Measurements from ENCODE around the gene TXNL4B. TPM values are rescaled to one million over a fixed set of nuclear protein-coding genes. Genes with fewer than 3 reads are reported as not detected.

The TXNL4B gene
- total RNA-seq, 6 experiments from 2014 or later, result 5.9 to 10.4 (median 9.9) TPM

DNA sequence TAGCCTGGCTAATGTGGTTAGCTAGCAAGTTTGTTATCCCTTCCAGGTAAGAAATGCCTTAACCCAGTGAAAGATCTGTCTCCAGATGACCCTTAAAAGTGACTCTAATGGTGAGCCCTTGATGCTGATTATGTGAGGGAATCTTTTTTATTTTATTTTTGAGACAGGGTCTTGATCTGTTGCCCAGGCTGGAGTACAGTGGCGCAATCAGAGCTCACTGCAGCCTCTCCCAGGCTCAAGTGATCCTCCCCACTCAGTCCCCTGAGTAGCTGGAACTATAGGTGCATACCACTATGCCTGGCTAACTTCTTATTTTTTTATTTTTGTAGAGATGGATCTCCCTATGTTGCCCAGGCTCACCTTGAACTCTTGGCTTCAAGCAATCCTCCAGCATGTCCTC lies 49.9 kb downstream of the TXNL4B start:
- TF ChIP-seq, protein P1, sequence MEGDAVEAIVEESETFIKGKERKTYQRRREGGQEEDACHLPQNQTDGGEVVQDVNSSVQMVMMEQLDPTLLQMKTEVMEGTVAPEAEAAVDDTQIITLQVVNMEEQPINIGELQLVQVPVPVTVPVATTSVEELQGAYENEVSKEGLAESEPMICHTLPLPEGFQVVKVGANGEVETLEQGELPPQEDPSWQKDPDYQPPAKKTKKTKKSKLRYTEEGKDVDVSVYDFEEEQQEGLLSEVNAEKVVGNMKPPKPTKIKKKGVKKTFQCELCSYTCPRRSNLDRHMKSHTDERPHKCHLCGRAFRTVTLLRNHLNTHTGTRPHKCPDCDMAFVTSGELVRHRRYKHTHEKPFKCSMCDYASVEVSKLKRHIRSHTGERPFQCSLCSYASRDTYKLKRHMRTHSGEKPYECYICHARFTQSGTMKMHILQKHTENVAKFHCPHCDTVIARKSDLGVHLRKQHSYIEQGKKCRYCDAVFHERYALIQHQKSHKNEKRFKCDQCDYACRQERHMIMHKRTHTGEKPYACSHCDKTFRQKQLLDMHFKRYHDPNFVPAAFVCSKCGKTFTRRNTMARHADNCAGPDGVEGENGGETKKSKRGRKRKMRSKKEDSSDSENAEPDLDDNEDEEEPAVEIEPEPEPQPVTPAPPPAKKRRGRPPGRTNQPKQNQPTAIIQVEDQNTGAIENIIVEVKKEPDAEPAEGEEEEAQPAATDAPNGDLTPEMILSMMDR (IDR thresholded peaks at IDR 0.05), result no peak
- Mint-ChIP-seq H3K36me3 (ENCODE audit: low read depth) (no peaks in the 10 kb centered on the region), H3K4me1 (ENCODE audit: low read depth) (no peaks in the 10 kb centered on the region), H3K4me3 (no peak overlapping the region), H3K9me3 (peaks cover under 1% of the 10 kb centered on the region; the same call in 1 of the 2 replicates), H3K27me3 (ENCODE audit: insufficient read depth) (peaks cover 4% of the 10 kb centered on the region), H3K27ac (no peak overlapping the region)
- DNase-seq, result no peak

DNA sequence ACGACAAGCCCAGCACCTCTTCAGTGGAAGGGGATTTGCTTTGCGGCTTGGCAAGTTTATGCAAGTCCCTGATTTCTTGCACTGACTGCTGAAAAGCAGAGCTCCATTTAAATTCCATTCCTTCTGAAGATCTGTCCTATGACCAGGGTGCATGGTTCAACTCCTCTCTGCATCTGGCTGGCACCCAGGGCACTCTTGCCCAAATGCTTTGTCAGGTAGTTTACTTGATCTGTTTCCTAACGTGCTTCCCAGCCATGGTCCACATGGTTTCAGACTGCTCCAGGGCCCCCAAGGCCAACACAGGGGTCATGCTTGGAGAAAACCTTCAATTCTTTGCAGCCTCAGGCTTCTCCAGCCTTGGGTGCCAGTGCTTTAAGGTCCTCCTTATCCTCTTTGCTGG lies 50.4 kb downstream of the TXNL4B start:
- Mint-ChIP-seq H3K27me3 (ENCODE audit: insufficient read depth) (peaks cover 4% of the 10 kb centered on the region), H3K9me3 (no peaks in the 10 kb centered on the region; the same call in 1 of the 2 replicates), H3K27ac (no peak overlapping the region), H3K4me3 (no peak overlapping the region), H3K36me3 (ENCODE audit: low read depth) (no peaks in the 10 kb centered on the region), H3K4me1 (ENCODE audit: low read depth) (no peaks in the 10 kb centered on the region)
- TF ChIP-seq, protein P1 (IDR thresholded peaks at IDR 0.05), result no peak
- no peak for DNase-seq

DNA sequence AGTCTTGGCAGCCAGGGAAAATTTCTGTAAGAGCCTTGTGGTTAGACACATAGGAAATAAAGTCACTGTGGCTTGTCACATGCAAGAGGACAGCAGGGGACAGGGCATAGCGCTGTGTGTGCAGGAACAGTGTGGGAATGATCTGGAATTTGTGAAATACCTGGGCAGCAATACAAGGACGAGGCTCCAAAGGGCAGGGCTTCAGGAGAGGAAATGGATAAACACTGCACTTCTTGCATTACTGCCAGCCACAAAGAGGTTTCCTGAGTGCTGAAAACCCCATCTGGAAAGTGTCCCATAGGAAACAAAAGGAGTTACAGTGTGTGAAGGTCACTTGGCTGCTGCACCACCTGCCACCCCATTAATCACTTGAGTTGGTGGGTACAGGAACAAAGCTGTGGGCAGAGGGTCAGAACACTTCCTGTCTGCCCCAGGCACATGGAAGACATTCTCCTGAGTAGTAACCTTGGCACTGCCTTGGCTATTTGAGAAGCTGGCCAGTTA lies 51.2 kb downstream of the TXNL4B start:
- Mint-ChIP-seq H3K36me3 (ENCODE audit: low read depth) (no peaks in the 10 kb centered on the region), H3K4me3 (no peak overlapping the region), H3K9me3 (no peaks in the 10 kb centered on the region; the same call in 1 of the 2 replicates), H3K27ac (no peak overlapping the region), H3K4me1 (ENCODE audit: low read depth) (no peaks in the 10 kb centered on the region), H3K27me3 (ENCODE audit: insufficient read depth) (peaks cover 4% of the 10 kb centered on the region)
- TF ChIP-seq, protein P1 (IDR thresholded peaks at IDR 0.05), result no peak
- DNase-seq, result no peak

DNA sequence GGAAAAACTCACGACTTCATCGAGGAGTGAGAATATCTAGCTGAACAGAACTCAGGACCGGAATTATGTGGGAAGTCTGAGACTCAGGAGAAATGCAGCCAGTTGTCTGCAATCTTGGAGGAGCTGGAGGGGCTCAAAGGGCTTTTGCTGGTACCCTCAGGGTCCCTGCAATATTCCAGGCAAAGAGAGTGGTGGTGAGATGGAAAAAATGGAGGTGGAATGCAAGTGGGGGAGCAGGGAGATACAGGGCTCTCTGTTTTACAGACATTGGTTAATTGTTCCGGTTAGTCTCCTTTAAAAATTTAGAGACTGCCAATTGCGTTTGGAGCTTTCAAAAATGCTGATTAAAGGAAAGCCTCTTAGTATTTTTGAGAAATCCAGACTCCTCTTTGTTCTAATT lies 57.3 kb downstream of the TXNL4B start:
- Mint-ChIP-seq H3K36me3 (ENCODE audit: low read depth) (no peaks in the 10 kb centered on the region), H3K27me3 (ENCODE audit: insufficient read depth) (peaks cover 2% of the 10 kb centered on the region; the same call in 1 of the 2 replicates), H3K4me1 (ENCODE audit: low read depth) (no peaks in the 10 kb centered on the region), H3K9me3 (no peaks in the 10 kb centered on the region; the same call in 1 of the 2 replicates), H3K4me3 (no peak overlapping the region), H3K27ac (no peak overlapping the region)
- TF ChIP-seq, protein P1 (IDR thresholded peaks at IDR 0.05), result no peak
- DNase-seq, result no peak

Other genes with a start within 250 kb of the TXNL4B start
- gene ATXN1L, start 247.6 kb downstream of the TXNL4B start, total RNA-seq (2021; fragmentation: NEBNext Ultra II Directional; extraction: Animal tissue kit (Norgen Biotek cat#: 25700)), result 10 to 100 TPM; 14.9 to 19.0 (median 17.2) TPM
- 1 to 10 TPM; 4.1 to 6.2 (median 4.7) TPM for gene ZNF821, start 209.4 kb downstream of the TXNL4B start, total RNA-seq (2021; fragmentation: NEBNext Ultra II Directional; extraction: Animal tissue kit (Norgen Biotek cat#: 25700))
- gene IST1, start 198.1 kb downstream of the TXNL4B start, total RNA-seq (2021; fragmentation: NEBNext Ultra II Directional; extraction: Animal tissue kit (Norgen Biotek cat#: 25700)), result 100 to 1,000 TPM; 113 to 136 (median 125) TPM
- not detected for gene PKD1L3, start 93.2 kb downstream of the TXNL4B start, total RNA-seq (2021; fragmentation: NEBNext Ultra II Directional; extraction: Animal tissue kit (Norgen Biotek cat#: 25700))
- gene DHODH, start 84.9 kb downstream of the TXNL4B start, total RNA-seq (2021; fragmentation: NEBNext Ultra II Directional; extraction: Animal tissue kit (Norgen Biotek cat#: 25700)), result 10 to 100 TPM in 1 of 6 experiments, 1 to 10 TPM in 5; 6.8 to 10.0 (median 8.8) TPM
- gene HP, start 39.1 kb downstream of the TXNL4B start, total RNA-seq (2021; fragmentation: NEBNext Ultra II Directional; extraction: Animal tissue kit (Norgen Biotek cat#: 25700)), result not detected
- gene HPR, start 30.4 kb downstream of the TXNL4B start, total RNA-seq (2021; fragmentation: NEBNext Ultra II Directional; extraction: Animal tissue kit (Norgen Biotek cat#: 25700)), result not detected
- 10 to 100 TPM; 51.1 to 58.2 (median 55.6) TPM for gene DHX38, start 227 bp upstream of the TXNL4B start, total RNA-seq (2021; fragmentation: NEBNext Ultra II Directional; extraction: Animal tissue kit (Norgen Biotek cat#: 25700))
- gene PMFBP1, start 78.5 kb upstream of the TXNL4B start, total RNA-seq (2021; fragmentation: NEBNext Ultra II Directional; extraction: Animal tissue kit (Norgen Biotek cat#: 25700)), result under 1 TPM in 2 of 6 experiments, not detected in 4; 0.07 to 0.31 TPM

Data from HFFc6 (cell line).